ENCODE data around the gene ANKS3.

The ANKS3 gene

DNA sequence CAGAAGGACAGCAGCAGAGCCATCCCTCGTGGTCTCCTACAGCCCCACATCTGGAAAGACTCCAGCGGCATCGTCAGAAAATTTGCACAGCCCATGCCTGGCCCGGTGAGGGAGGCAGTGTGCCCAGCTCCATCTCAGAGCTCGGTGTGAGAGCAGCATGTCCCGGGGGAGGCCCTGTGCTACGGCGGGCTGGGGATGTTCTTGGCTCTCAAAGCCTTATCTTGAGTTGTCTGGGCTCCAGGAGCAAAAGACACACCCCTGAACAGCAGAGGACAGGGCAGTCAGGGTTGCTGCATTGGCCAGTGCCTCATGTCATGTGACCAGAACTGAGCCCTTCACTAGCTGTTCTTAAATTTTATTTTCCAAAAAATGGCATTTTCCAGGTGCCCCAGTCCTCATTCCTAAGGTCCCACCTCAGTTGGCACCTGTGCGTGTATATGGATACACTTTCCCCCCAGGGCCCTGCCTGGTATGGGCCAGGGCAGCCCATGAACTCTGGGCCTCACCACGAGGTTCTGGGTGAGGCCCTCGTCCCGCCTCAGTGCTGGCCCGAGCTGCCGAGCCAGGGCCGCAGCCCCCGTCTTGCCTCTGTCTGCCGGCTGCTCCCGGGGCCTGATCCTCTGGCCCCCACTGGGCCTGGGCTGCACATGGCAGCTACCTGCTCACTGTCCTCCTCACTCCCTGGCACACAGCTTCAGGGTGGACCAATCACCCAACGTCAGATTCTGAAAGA is 37.7 kb downstream of the ANKS3 start:
- no peak overlapping the region for H3K4me3 ChIP-seq (ENCODE audit: low read depth, low read length)
- TF ChIP-seq, protein P1, sequence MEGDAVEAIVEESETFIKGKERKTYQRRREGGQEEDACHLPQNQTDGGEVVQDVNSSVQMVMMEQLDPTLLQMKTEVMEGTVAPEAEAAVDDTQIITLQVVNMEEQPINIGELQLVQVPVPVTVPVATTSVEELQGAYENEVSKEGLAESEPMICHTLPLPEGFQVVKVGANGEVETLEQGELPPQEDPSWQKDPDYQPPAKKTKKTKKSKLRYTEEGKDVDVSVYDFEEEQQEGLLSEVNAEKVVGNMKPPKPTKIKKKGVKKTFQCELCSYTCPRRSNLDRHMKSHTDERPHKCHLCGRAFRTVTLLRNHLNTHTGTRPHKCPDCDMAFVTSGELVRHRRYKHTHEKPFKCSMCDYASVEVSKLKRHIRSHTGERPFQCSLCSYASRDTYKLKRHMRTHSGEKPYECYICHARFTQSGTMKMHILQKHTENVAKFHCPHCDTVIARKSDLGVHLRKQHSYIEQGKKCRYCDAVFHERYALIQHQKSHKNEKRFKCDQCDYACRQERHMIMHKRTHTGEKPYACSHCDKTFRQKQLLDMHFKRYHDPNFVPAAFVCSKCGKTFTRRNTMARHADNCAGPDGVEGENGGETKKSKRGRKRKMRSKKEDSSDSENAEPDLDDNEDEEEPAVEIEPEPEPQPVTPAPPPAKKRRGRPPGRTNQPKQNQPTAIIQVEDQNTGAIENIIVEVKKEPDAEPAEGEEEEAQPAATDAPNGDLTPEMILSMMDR (conservative IDR thresholded peaks at IDR 0.05; ENCODE audit: low read depth, low read length), result no peak
- DNase-seq (ENCODE audit: low read depth), result peak; percentile 28

DNA sequence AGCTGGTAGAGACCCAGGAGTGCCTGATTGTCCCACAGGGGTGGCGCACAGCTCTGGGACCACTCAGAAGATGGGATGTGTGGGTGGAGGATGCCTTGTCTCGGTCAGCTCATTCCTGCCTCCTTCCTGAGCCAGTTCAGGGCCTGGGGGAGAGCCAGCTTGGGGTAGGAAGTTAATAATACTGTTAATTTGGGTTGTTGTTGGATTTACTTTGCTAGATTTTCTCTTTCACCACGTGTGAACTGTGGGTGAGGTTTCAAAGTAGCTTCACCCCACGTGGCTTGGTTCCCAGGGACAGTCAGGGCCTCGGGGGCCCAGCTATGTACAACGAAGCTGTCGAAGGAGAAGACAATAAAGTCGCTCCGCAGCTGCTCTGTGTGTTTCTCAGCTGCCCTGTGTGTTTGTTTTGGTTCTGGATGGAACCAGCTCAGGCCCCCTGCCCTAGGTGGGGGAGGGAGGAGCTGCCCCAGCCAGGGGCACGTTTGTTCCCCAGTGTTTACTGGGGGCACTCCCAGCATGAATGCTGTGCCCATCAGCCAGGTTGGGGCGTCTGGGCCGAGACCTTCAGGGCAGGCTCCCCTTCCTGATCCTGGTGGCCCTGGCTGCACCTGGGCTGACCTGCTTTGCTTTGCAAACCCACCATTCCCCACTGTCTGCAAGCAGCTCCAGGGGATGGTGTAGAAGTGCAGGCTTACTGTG is 38.4 kb downstream of the ANKS3 start:
- TF ChIP-seq, protein P1 (conservative IDR thresholded peaks at IDR 0.05; ENCODE audit: low read depth, low read length), result no peak
- no peak overlapping the region for H3K4me3 ChIP-seq (ENCODE audit: low read depth, low read length)
- DNase-seq (ENCODE audit: low read depth), result peak; percentile 8

DNA sequence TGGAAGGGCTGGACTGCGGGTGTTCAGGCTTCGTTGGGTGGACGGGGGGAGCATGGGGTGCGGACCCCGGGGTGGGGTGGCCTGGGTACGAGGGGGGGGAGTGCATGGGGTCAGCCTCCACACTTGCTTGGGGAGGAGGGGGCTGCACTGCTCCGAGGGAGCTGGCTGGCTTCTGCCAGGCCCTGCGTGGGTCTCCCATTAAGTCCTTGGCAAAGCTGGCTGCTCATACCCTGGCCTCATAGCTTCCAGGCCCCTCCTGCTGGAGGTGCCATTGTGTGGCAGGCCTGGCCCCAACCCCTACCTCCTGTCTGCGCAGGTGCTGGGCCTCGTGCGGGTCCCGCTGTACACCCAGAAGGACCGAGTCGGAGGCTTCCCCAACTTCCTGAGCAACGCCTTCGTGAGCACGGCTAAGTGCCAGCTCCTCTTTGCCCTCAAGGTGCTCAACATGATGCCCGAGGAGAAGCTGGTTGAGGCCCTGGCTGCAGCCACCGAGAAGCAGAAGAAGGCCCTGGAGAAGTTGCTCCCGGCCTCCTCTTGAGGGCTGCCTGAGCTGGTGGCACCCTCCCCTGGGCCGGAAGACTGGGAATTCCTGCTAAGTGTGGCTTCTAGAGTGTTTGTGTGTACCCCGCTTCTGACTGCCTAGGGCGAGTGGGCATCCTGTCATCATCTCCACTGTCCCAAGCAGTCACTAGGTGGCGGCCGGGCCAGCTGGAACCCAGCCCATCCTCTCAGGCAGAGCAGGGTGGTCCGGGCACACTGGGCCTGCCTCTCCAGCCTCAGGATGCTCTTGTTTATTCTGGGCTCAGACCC is 39.2 kb downstream of the ANKS3 start:
- DNase-seq (ENCODE audit: low read depth), result peak; percentile 8
- TF ChIP-seq, protein P1 (conservative IDR thresholded peaks at IDR 0.05; ENCODE audit: low read depth, low read length), result peak; percentile 10
- H3K4me3 ChIP-seq (ENCODE audit: low read depth, low read length), result peak overlapping the region; percentile 96

DNA sequence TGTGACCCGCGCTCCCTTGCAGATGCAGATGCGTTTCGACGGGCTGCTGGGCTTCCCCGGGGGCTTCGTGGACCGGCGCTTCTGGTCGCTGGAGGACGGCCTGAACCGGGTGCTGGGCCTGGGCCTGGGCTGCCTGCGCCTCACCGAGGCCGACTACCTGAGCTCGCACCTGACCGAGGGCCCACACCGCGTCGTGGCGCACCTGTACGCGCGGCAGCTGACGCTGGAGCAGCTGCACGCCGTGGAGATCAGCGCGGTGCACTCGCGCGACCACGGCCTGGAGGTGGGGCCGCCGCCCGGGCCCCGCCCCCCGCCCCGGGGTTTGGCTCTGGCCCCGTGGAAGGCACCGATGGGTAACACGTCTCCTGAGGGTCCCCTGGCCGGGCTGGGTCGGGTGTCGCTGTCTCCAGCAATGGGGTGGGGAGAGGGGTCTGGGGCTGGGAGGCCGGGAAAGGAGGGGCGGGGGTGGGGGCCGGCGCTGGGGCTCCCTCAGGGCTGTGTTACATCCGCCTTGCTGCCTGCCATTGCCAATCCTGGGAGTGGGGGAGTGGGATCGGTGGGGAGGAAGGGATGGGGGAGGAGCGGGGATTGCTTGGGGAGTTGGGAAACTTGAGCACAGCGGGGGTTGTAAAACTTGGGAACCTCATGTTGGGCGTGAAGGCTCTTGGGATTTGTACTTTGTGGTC is 40.0 kb downstream of the ANKS3 start:
- TF ChIP-seq, protein P1 (conservative IDR thresholded peaks at IDR 0.05; ENCODE audit: low read depth, low read length), result no peak
- H3K4me3 ChIP-seq (ENCODE audit: low read depth, low read length), result peak overlapping the region; percentile 96
- peak; percentile 72 for DNase-seq (ENCODE audit: low read depth)

DNA sequence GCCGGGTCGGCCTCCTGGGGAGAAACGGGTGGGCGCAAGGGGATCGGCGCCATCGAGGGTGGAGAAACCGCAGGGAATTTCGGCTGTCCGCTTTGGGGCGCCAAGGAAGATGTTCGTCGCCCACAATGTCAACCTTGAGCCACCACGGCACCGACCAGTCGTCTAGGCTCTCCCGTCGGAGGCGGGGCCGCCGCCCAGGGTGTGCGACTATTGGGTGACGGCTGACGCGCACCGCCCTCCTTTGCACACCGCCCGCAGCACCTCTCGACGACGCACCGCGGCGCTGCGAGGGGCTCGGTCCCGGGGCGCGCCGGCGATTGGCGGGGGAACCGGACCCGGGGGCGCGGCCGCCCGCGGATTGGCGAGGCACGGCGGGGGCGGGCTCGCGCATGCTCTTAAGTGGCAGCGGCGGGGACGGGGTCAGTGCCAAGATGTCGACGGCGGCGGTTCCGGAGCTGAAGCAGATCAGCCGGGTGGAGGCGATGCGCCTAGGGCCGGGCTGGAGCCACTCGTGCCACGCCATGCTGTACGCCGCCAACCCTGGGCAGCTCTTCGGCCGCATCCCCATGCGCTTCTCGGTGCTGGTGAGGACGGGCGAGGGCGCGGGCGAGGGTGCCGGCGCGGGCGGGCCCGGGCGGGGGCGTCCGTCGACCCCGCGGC is 40.6 kb downstream of the ANKS3 start, which contains the start of gene NUDT16L1:
Gene NUDT16L1 (plus strand): TSS at position 267 of the 660 bp plus-strand sequence. CDS start 165 bp downstream, at position 432.
- peak; percentile 95 for DNase-seq (ENCODE audit: low read depth)
- H3K4me3 ChIP-seq (ENCODE audit: low read depth, low read length), result peak within 1 kb of the TSS; percentile 96
- TF ChIP-seq, protein P1 (conservative IDR thresholded peaks at IDR 0.05; ENCODE audit: low read depth, low read length), result no peak
